Measurements from ENCODE around the gene UQCRQ. TPM values are rescaled to one million over a fixed set of nuclear protein-coding genes. Genes with fewer than 3 reads are reported as not detected.

Gene UQCRQ
- total RNA-seq, 1 donor from 2014 or later = 187 TPM

- DNase-seq (ENCODE audit: low spot score) = no peak
- no peak for ATAC-seq
- intact Hi-C loops (cut with DNase I) = no loop called here
Observed at GRCh38 chr5:132895719-132896305, 29.4 kb downstream of the UQCRQ start.

- no peak for DNase-seq (ENCODE audit: low spot score)
- no peak for ATAC-seq
- intact Hi-C loops (cut with DNase I) = no loop called here
Observed at GRCh38 chr5:132896685-132897084, 30.2 kb downstream of the UQCRQ start.

- ATAC-seq (no peak), DNase-seq (ENCODE audit: low spot score) (no peak)
- intact Hi-C loops (cut with DNase I) = no loop called here
Observed at GRCh38 chr5:132898094-132898493, 31.7 kb downstream of the UQCRQ start.

GRCh38 chr5:132901036-132901435 lies 34.6 kb downstream of the UQCRQ start:
- intact Hi-C loops (cut with DNase I) = no loop called here
- no peak for ATAC-seq
- no peak for DNase-seq (ENCODE audit: low spot score)

- intact Hi-C loops (cut with DNase I) = no loop called here
- no peak for DNase-seq (ENCODE audit: low spot score)
- ATAC-seq = no peak
Observed at GRCh38 chr5:132901730-132902129, 35.3 kb downstream of the UQCRQ start.

GRCh38 chr5:132905938-132906337 lies 39.5 kb downstream of the UQCRQ start:
- DNase-seq (ENCODE audit: low spot score) (no peak), ATAC-seq (no peak)
- intact Hi-C loops (cut with DNase I) = no loop called here

- intact Hi-C loops (cut with DNase I) = no loop called here
- DNase-seq (ENCODE audit: low spot score) = no peak
- no peak for ATAC-seq
Observed at GRCh38 chr5:132907161-132907560, 40.7 kb downstream of the UQCRQ start.

- intact Hi-C loops (cut with DNase I) = no loop called here
- ATAC-seq (no peak), DNase-seq (ENCODE audit: low spot score) (no peak)
Observed at GRCh38 chr5:132909702-132910101, 43.3 kb downstream of the UQCRQ start.

GRCh38 chr5:132915681-132916080 lies 49.2 kb downstream of the UQCRQ start:
- intact Hi-C loops (cut with DNase I) = no loop called here
- ATAC-seq (no peak), DNase-seq (ENCODE audit: low spot score) (no peak)

- intact Hi-C loops (cut with DNase I) = no loop called here
- ATAC-seq = no peak
Observed at GRCh38 chr5:132916086-132916485, 49.6 kb downstream of the UQCRQ start.

More at GRCh38 chr5:132916086-132916485, 49.6 kb downstream of the UQCRQ start:
- no peak for DNase-seq (ENCODE audit: low spot score)

Other genes with a start within 250 kb of the UQCRQ start
- not detected for gene IL13, start 208.5 kb upstream of the UQCRQ start, total RNA-seq
- gene IL4, start 192.7 kb upstream of the UQCRQ start, total RNA-seq = not detected
- gene KIF3A, start 129.1 kb upstream of the UQCRQ start, total RNA-seq = 20.7 TPM
- 0.36 TPM for gene CCNI2, start 119.2 kb upstream of the UQCRQ start, total RNA-seq
- gene SEPTIN8, start 89.4 kb upstream of the UQCRQ start, total RNA-seq = 59.3 TPM
- gene SOWAHA, start 53.3 kb upstream of the UQCRQ start, total RNA-seq = 2.5 TPM
- 33.3 TPM for gene SHROOM1, start 36.0 kb upstream of the UQCRQ start, total RNA-seq
- 0.40 TPM for gene GDF9, start 173 bp upstream of the UQCRQ start, total RNA-seq
- gene LEAP2, start 7.0 kb downstream of the UQCRQ start, total RNA-seq = 2.9 TPM
- gene AFF4, start 97.0 kb downstream of the UQCRQ start, total RNA-seq = 88.6 TPM
- 15.0 TPM for gene ZCCHC10, start 159.9 kb downstream of the UQCRQ start, total RNA-seq
- gene HSPA4, start 185.4 kb downstream of the UQCRQ start, total RNA-seq = 65.0 TPM

All from sciatic nerve (tissue), 2 donors.